Measurements from ENCODE around the gene CLEC18C.
"Not testable (repeated sequence)": the region's sequence is repeated elsewhere in the genome, so short reads cannot be mapped to it uniquely, and the experiment has no call there.

The CLEC18C gene

GRCh38 chr16:70173212-70173837 lies at the start of gene CLEC18C:
CLEC18C (plus strand) TSS chr16:70173787; CDS start chr16:70174279, 492 bp downstream.
- H3K36me3 Mint-ChIP-seq; ATAC-seq (replicated peaks); H3K4me1 Mint-ChIP-seq; H3K27me3 Mint-ChIP-seq; DNase-seq; H3K4me3 Mint-ChIP-seq; H3K9me3 Mint-ChIP-seq; H3K27ac Mint-ChIP-seq: not testable (repeated sequence)

GRCh38 chr16:70123822-70124221 lies 49.8 kb upstream of the CLEC18C start:
- H3K9me3 Mint-ChIP-seq; H3K4me3 Mint-ChIP-seq; ATAC-seq (replicated peaks); H3K27ac Mint-ChIP-seq; H3K27me3 Mint-ChIP-seq; H3K4me1 Mint-ChIP-seq; DNase-seq: not testable (repeated sequence)
- H3K36me3 Mint-ChIP-seq = peaks cover 23 to 44% of the 10 kb centered on the region in 2 donors

GRCh38 chr16:70126226-70126625 lies 47.4 kb upstream of the CLEC18C start:
- not testable (repeated sequence) for H3K9me3 Mint-ChIP-seq; H3K4me3 Mint-ChIP-seq; H3K27ac Mint-ChIP-seq; H3K4me1 Mint-ChIP-seq; ATAC-seq (replicated peaks); DNase-seq; H3K27me3 Mint-ChIP-seq
- H3K36me3 Mint-ChIP-seq = peaks cover 30 to 52% of the 10 kb centered on the region in 2 donors

- DNase-seq; H3K27me3 Mint-ChIP-seq; H3K9me3 Mint-ChIP-seq; ATAC-seq (replicated peaks); H3K4me1 Mint-ChIP-seq; H3K4me3 Mint-ChIP-seq; H3K27ac Mint-ChIP-seq: not testable (repeated sequence)
- H3K36me3 Mint-ChIP-seq = peaks cover 31 to 47% of the 10 kb centered on the region in 2 donors
These were observed 45.9 kb upstream of the CLEC18C start for GRCh38 chr16:70127706-70128105.

DNA sequence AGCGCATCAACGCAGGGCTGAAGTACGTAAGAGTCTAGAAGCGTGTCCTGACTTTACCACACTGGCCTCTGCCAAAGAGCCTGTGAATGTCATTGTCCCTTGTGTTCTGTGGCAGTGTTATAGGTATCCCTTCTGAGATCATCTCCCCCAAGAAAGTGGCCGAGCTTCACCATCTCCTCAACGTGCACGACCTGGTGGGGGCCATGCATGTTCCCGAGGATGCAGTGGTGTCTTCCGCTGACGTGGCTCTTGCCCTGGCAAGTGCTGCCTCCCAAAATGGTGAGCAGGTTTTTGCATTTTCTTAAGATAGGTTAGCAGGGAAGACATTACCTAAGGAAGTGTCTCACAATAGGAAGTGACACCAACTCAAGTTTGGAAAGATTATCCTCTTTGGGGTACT lies 44.7 kb upstream of the CLEC18C start:
- not testable (repeated sequence) for H3K27ac Mint-ChIP-seq; ATAC-seq (replicated peaks); H3K4me3 Mint-ChIP-seq; DNase-seq; H3K9me3 Mint-ChIP-seq; H3K27me3 Mint-ChIP-seq; H3K4me1 Mint-ChIP-seq
- peaks cover 29 to 46% of the 10 kb centered on the region in 2 donors for H3K36me3 Mint-ChIP-seq

- not testable (repeated sequence) for H3K9me3 Mint-ChIP-seq; H3K27ac Mint-ChIP-seq; H3K4me3 Mint-ChIP-seq; ATAC-seq (replicated peaks); H3K4me1 Mint-ChIP-seq; H3K27me3 Mint-ChIP-seq; DNase-seq
- peaks cover 25 to 40% of the 10 kb centered on the region in 2 donors for H3K36me3 Mint-ChIP-seq
These were observed 37.8 kb upstream of the CLEC18C start for GRCh38 chr16:70135796-70136195.

GRCh38 chr16:70136595-70136994 lies 37.0 kb upstream of the CLEC18C start:
- not testable (repeated sequence) for ATAC-seq (replicated peaks); H3K4me3 Mint-ChIP-seq; H3K27ac Mint-ChIP-seq; H3K4me1 Mint-ChIP-seq; H3K27me3 Mint-ChIP-seq; H3K9me3 Mint-ChIP-seq; DNase-seq
- H3K36me3 Mint-ChIP-seq = peaks cover 23 to 44% of the 10 kb centered on the region in 2 donors

GRCh38 chr16:70142739-70143138 lies 30.8 kb upstream of the CLEC18C start:
- H3K27me3 Mint-ChIP-seq; ATAC-seq (replicated peaks): not testable (repeated sequence)

DNA sequence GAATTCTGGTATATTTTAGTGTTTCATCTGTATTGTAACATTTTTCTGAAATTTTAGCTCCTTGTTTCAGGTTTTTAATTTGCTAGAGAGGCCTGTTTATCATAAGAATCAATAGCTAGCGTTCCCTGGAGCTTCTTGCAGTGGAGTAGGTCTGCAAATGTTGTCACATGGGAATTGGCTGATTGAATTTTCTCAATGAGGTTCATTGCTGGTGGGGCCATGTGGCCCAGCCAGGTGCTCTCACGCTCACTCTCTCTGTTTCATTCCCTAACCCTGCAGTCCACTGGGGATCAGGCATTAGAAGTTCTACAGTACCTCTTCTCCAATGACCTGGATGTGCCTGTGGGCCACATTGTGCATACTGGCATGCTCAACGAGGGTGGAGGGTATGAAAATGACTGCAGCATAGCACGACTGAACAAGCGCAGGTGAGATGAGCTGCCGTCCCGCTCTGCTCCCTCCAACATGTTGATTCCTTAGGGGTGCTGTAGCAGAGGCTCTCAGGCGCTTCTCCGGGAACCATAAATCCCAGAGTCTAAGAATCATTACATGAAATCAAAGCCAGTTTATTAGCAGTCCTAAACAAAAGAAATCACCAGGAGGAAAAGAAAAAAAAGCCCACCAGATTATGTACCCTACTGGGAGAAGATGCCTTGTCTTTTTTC lies 30.2 kb upstream of the CLEC18C start:
- H3K4me3 Mint-ChIP-seq; H3K4me1 Mint-ChIP-seq; H3K27me3 Mint-ChIP-seq; DNase-seq; H3K9me3 Mint-ChIP-seq; ATAC-seq (replicated peaks); H3K27ac Mint-ChIP-seq: not testable (repeated sequence)
- peaks cover 18 to 33% of the 10 kb centered on the region in 2 donors for H3K36me3 Mint-ChIP-seq

More at GRCh38 chr16:70142739-70143138, 30.8 kb upstream of the CLEC18C start:
- H3K4me3 Mint-ChIP-seq, H3K9me3 Mint-ChIP-seq, H3K27ac Mint-ChIP-seq, DNase-seq, H3K4me1 Mint-ChIP-seq: not testable (repeated sequence)
- H3K36me3 Mint-ChIP-seq = peaks cover 16 to 30% of the 10 kb centered on the region in 2 donors

DNA sequence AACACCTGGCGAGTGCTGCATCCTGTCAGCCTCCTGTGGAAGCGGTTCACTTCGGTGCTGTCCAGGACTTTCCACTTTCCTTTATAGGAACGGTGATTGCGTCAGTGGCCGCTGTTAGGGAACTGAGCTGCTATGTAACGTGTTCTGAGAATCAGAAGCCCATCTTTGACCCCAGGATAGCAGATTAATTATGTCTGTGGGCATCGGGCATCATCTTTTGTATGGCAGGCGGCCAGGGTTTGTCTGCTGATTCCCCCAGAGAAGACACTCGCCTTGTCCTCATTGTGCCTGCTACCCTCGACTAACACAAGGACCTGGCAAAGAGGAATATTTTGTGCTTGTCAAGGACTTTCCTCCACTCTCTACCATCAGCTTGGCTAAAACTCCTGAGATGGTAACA lies 25.7 kb upstream of the CLEC18C start:
- not testable (repeated sequence) for H3K4me3 Mint-ChIP-seq; DNase-seq; H3K27ac Mint-ChIP-seq; H3K4me1 Mint-ChIP-seq; ATAC-seq (replicated peaks); H3K27me3 Mint-ChIP-seq; H3K9me3 Mint-ChIP-seq
- peaks cover 42 to 49% of the 10 kb centered on the region in 2 donors for H3K36me3 Mint-ChIP-seq

- H3K27me3 Mint-ChIP-seq; H3K27ac Mint-ChIP-seq; DNase-seq; ATAC-seq (replicated peaks); H3K9me3 Mint-ChIP-seq; H3K4me1 Mint-ChIP-seq; H3K4me3 Mint-ChIP-seq: not testable (repeated sequence)
- H3K36me3 Mint-ChIP-seq = peaks cover 44 to 49% of the 10 kb centered on the region in 2 donors
These were observed 25.1 kb upstream of the CLEC18C start for GRCh38 chr16:70148453-70148852.

GRCh38 chr16:70149296-70149695 lies 24.3 kb upstream of the CLEC18C start:
- H3K27me3 Mint-ChIP-seq; H3K4me1 Mint-ChIP-seq; H3K9me3 Mint-ChIP-seq; DNase-seq; ATAC-seq (replicated peaks); H3K4me3 Mint-ChIP-seq: not testable (repeated sequence)
- peaks cover 49% of the 10 kb centered on the region in 2 donors for H3K36me3 Mint-ChIP-seq
- peak overlapping the region; percentile 51 for H3K27ac Mint-ChIP-seq

- H3K9me3 Mint-ChIP-seq = no peaks in the 10 kb centered on the region
- ATAC-seq (replicated peaks) (no peak), DNase-seq (no peak)
- H3K4me1 Mint-ChIP-seq = no peaks in the 10 kb centered on the region
- H3K4me3 Mint-ChIP-seq = no peak overlapping the region
- peaks cover 47 to 48% of the 10 kb centered on the region in 2 donors for H3K36me3 Mint-ChIP-seq
- no peaks in the 10 kb centered on the region for H3K27me3 Mint-ChIP-seq
- H3K27ac Mint-ChIP-seq = no peak overlapping the region
These were observed 22.2 kb upstream of the CLEC18C start for GRCh38 chr16:70151391-70151790.

GRCh38 chr16:70151941-70152509 lies 21.6 kb upstream of the CLEC18C start:
- Mint-ChIP-seq H3K4me1 (no peaks in the 10 kb centered on the region), H3K36me3 (peaks cover 47 to 48% of the 10 kb centered on the region in 2 donors), H3K4me3 (no peak overlapping the region), H3K27ac (peak overlapping the region; percentile 33), H3K27me3 (no peaks in the 10 kb centered on the region), H3K9me3 (no peaks in the 10 kb centered on the region)
- DNase-seq = no peak
- no peak for ATAC-seq (replicated peaks)

Measured in stimulated activated naive B cell treated with anti-CD40 and anti-IgM and Interleukin-4, amounts not matched to agents 10 μg/mL and 1 μg/mL and 100 μg/mL, for 72 hours (primary cell).